Measurements from ENCODE around the gene SSTR3.

GRCh38 chr22:37255558-37256006, 43.3 kb upstream of the SSTR3 start:
- TF ChIP-seq RXRA (IDR thresholded peaks at IDR 0.05): no peak
- no peak for TF ChIP-seq TAF1 (conservative IDR thresholded peaks at IDR 0.05)
- no peak for TF ChIP-seq JUND (IDR thresholded peaks at IDR 0.05)
- no peak for TF ChIP-seq CTCF (IDR thresholded peaks at IDR 0.05; ENCODE audit: low read depth, low read length, missing input control)
- no peak for TF ChIP-seq HNF4G (IDR thresholded peaks at IDR 0.05)
- TF ChIP-seq, protein P1, sequence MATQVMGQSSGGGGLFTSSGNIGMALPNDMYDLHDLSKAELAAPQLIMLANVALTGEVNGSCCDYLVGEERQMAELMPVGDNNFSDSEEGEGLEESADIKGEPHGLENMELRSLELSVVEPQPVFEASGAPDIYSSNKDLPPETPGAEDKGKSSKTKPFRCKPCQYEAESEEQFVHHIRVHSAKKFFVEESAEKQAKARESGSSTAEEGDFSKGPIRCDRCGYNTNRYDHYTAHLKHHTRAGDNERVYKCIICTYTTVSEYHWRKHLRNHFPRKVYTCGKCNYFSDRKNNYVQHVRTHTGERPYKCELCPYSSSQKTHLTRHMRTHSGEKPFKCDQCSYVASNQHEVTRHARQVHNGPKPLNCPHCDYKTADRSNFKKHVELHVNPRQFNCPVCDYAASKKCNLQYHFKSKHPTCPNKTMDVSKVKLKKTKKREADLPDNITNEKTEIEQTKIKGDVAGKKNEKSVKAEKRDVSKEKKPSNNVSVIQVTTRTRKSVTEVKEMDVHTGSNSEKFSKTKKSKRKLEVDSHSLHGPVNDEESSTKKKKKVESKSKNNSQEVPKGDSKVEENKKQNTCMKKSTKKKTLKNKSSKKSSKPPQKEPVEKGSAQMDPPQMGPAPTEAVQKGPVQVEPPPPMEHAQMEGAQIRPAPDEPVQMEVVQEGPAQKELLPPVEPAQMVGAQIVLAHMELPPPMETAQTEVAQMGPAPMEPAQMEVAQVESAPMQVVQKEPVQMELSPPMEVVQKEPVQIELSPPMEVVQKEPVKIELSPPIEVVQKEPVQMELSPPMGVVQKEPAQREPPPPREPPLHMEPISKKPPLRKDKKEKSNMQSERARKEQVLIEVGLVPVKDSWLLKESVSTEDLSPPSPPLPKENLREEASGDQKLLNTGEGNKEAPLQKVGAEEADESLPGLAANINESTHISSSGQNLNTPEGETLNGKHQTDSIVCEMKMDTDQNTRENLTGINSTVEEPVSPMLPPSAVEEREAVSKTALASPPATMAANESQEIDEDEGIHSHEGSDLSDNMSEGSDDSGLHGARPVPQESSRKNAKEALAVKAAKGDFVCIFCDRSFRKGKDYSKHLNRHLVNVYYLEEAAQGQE (IDR thresholded peaks at IDR 0.05): no peak
- no peak for TF ChIP-seq ZBTB33 (IDR thresholded peaks at IDR 0.05)
- TF ChIP-seq RAD21 (IDR thresholded peaks at IDR 0.05): no peak
- TF ChIP-seq FOXA2 (IDR thresholded peaks at IDR 0.05): no peak
- TF ChIP-seq GABPA (IDR thresholded peaks at IDR 0.05 in 1 of 2, conservative IDR thresholded peaks at IDR 0.05 in 1 of 2): no peak

All from liver (tissue), 3 donors.